ENCODE data around the gene RHOF.

DNA sequence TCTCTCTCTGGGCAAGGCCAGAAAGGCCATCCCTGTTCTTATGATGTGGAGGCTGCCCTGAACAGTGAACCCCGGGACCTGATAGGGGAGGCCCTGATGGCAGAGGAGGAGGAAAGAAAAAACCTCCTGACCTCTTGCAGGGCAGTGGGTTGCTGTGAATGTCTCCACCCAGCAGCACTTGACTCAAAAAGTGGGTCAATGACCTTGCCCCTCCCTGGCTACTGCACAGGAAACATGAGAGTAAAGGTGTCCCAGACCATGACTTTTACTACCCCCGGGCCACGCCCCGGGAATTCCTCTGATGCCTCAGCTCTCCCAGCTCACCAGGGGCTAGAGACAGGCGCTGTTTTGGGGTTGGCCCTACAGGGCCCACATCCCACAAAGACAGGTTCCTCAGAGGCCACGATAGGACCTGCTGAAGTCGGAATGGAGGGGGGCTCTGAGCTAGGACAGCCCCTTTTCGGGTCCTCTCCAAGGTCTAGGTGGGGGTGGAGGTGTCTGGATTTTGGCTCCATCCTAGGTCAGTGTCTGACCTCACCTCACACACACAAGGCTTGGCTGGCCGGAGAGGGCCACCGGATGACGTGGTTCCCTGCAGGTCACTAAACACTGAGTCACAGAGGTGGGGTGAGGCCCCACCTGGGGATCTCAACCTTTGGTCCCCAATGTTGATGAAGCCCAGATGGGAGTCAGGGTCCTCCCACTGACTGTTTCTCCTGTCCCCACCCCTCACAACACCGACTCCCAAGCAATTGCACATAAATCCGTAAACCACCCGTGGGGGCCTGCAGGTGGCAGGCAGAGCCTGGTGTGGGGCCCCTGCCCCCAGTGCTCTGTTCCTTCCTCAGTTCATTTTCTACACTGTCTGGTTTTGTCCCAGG lies 1.6 kb downstream of the RHOF start:
- TF ChIP-seq, protein P1, sequence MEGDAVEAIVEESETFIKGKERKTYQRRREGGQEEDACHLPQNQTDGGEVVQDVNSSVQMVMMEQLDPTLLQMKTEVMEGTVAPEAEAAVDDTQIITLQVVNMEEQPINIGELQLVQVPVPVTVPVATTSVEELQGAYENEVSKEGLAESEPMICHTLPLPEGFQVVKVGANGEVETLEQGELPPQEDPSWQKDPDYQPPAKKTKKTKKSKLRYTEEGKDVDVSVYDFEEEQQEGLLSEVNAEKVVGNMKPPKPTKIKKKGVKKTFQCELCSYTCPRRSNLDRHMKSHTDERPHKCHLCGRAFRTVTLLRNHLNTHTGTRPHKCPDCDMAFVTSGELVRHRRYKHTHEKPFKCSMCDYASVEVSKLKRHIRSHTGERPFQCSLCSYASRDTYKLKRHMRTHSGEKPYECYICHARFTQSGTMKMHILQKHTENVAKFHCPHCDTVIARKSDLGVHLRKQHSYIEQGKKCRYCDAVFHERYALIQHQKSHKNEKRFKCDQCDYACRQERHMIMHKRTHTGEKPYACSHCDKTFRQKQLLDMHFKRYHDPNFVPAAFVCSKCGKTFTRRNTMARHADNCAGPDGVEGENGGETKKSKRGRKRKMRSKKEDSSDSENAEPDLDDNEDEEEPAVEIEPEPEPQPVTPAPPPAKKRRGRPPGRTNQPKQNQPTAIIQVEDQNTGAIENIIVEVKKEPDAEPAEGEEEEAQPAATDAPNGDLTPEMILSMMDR (IDR thresholded peaks at IDR 0.05), result no peak
- TF ChIP-seq, protein P2, sequence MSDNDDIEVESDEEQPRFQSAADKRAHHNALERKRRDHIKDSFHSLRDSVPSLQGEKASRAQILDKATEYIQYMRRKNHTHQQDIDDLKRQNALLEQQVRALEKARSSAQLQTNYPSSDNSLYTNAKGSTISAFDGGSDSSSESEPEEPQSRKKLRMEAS (IDR thresholded peaks at IDR 0.05; ENCODE audit: low read depth), result no peak
- TF ChIP-seq NFIC (IDR thresholded peaks at IDR 0.05; ENCODE audit: borderline replicate concordance), result no peak
- TF ChIP-seq TAF1 (IDR thresholded peaks at IDR 0.05; ENCODE audit: borderline replicate concordance, low read depth, low read length), result no peak
- no peak for TF ChIP-seq MXI1 (IDR thresholded peaks at IDR 0.05; ENCODE audit: low read depth, low read length)
- TF ChIP-seq TEAD4 (IDR thresholded peaks at IDR 0.05; ENCODE audit: borderline replicate concordance, insufficient read depth), result no peak
- no peak for TF ChIP-seq POLR2AphosphoS5 (IDR thresholded peaks at IDR 0.05; ENCODE audit: low read depth, low read length)
- TF ChIP-seq SMC3 (IDR thresholded peaks at IDR 0.05; ENCODE audit: low read depth, low read length), result no peak
- no peak for TF ChIP-seq EZH2phosphoT487 (IDR thresholded peaks at IDR 0.05; ENCODE audit: borderline replicate concordance, low read depth)
- TF ChIP-seq, protein P3, sequence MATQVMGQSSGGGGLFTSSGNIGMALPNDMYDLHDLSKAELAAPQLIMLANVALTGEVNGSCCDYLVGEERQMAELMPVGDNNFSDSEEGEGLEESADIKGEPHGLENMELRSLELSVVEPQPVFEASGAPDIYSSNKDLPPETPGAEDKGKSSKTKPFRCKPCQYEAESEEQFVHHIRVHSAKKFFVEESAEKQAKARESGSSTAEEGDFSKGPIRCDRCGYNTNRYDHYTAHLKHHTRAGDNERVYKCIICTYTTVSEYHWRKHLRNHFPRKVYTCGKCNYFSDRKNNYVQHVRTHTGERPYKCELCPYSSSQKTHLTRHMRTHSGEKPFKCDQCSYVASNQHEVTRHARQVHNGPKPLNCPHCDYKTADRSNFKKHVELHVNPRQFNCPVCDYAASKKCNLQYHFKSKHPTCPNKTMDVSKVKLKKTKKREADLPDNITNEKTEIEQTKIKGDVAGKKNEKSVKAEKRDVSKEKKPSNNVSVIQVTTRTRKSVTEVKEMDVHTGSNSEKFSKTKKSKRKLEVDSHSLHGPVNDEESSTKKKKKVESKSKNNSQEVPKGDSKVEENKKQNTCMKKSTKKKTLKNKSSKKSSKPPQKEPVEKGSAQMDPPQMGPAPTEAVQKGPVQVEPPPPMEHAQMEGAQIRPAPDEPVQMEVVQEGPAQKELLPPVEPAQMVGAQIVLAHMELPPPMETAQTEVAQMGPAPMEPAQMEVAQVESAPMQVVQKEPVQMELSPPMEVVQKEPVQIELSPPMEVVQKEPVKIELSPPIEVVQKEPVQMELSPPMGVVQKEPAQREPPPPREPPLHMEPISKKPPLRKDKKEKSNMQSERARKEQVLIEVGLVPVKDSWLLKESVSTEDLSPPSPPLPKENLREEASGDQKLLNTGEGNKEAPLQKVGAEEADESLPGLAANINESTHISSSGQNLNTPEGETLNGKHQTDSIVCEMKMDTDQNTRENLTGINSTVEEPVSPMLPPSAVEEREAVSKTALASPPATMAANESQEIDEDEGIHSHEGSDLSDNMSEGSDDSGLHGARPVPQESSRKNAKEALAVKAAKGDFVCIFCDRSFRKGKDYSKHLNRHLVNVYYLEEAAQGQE (IDR thresholded peaks at IDR 0.05; ENCODE audit: low read depth, low read length), result no peak
- no peak for TF ChIP-seq JUND (IDR thresholded peaks at IDR 0.05)
- TF ChIP-seq RFX5 (IDR thresholded peaks at IDR 0.05; ENCODE audit: low read length), result no peak
- TF ChIP-seq FOXM1 (IDR thresholded peaks at IDR 0.05; ENCODE audit: low read depth), result no peak

Measured in SK-N-SH (cell line).